GM18867 (cell line): ENCODE results near the gene TYW1.
"Not testable (repeated sequence)": the region's sequence is repeated elsewhere in the genome, so short reads cannot be mapped to it uniquely, and the experiment has no call there.

Source experiments
- ATAC-seq: cut with Tn5 transposase; IDR thresholded peaks from one replicate; pipeline ENCODE4 v1.9.1; 2021; ENCODE audit warnings: mild to moderate bottlenecking, moderate library complexity; ENCODE audit not compliant: unreplicated experiment

TYW1 gene

DNA sequence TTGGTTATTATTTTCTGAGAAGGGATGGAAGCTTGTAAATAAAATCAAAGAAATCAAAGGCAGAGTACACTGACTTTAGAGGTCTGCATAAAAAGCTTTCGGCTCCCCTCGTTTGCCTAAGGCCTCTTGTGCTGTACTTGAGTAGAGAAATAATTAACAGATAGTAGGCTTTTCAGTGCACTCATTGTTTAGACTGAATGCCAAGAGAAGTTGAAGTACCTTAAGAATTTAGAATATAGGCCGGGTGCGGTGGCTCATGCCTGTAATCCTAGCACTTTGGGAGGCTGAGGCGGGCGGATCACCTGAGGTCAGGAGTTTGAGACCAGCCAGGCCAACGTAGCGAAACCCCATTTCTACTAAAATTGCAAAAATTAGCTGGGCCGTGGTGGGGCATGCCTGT lies 232.4 kb downstream of the TYW1 start:
- ATAC-seq = not testable (repeated sequence)

DNA sequence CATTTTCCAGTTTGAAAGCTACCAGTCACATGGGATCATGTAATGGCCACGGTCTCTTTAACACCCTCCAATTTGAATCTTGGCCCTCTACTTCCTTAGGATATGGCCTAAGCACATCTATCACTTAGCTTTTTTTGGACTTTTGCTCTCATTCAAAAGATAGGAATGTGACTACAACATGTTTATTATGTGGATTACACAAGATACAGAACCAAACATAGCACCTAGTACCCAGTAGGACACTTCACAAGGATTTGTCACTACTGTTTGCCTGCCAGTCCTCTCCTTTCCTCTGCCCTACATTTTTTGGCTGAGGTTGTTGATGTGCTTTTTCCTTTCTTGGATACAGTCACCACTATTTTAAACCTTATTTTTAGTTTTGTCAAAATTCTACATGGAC lies 233.4 kb downstream of the TYW1 start:
- not testable (repeated sequence) for ATAC-seq

DNA sequence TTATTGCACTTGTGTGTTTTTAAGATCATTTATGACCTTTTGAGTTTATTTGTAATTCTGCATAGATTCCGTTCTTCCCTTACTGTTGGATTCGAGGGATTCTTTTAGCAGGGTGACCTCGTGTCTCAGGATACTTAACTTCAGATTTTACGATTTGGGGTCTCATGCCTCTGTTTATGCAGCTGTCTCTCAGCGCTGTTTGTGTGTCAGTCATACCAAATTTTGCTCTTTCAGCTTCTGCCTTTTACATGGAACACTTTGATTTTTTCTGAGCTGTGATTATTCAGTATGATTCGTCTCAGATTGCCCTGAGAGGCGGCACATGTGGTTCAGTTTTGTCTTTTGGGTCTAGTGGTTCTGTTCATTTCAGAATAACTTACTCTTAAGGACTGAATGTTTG lies 236.9 kb downstream of the TYW1 start:
- ATAC-seq = not testable (repeated sequence)

DNA sequence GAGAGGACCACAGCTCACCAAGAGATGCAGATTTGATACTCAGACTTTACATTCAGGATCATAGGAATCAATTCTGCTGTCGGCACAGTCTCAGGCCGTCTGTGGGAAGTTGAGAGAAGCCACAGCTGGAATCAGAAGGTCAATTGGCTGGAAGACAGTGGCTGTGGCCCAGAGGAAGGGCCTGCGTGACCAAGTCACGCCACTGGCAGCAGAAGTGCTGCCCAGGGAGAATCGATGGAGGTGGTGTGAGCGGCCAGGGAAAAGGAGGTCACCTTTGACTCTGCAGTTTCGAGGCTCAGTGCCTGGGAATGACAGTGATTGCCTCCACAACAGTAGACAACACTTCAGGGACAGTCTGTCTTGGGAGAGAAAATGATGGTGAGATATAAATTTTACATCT lies 239.6 kb downstream of the TYW1 start:
- ATAC-seq = not testable (repeated sequence)

DNA sequence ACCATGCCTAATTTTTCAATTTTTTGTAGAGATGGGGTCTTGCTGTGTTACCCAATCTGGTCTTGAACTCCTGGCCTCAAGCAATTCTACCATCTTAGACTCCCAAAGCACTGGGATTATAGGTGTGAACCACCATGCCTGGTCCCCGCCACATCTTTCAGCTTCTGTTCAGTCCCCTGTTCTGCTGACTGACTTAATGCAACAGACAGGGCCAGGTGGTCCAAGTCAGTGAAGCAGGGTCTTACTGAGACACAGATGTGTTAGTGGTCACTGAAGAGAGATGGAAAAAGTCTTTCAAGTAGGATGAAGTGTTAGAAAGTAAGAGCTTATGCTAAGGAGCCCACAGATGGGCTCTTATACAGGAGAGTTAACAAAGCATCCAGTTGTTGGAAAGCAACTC lies 246.2 kb downstream of the TYW1 start:
- not testable (repeated sequence) for ATAC-seq

DNA sequence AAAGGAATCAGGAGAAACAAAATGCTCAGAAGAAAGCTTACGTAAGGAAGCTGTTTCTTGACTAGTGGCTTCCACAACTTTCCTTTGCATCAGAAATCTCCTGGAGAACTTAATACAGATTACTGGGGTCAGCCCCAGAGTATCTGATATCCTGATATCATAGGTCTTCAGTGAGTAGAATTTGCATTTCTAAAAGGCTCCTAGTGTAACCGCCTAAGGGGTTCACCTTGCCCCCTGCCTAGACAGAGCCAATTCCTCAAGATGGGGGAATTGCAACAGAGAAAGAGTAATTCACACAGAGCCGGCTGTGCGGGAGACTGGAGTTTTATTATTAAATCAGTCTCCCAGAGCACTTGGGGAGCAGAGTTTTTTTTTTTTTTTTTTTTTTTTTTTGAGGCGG lies 251.7 kb downstream of the TYW1 start:
- not testable (repeated sequence) for ATAC-seq

DNA sequence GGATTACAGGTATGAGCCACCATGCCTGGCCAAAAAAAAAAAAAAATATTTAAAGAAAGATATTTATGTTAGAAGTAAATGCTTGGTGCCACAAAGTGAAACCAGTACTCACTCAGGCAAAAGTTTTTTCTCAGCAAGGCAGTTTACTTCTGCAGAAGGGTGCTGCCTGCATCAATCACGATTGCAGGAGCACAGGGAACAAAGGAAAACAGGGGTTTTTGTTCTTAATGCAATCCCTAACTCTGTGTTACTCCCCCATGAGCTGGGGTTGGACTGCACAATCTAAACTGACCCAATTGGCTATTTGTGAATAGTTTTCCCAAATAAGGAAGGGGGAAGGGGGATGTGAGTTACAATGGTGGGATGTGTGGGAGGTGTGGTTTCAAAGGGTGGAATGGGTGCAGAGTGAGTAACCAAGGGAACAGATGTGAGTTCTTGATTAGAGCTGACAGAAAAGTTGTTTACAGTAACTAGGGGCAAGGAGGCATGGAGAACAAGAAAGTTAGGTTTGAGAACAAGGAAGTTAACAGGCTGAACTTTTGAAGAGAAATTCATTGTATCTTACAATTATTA lies 255.4 kb downstream of the TYW1 start:
- no peak for ATAC-seq

DNA sequence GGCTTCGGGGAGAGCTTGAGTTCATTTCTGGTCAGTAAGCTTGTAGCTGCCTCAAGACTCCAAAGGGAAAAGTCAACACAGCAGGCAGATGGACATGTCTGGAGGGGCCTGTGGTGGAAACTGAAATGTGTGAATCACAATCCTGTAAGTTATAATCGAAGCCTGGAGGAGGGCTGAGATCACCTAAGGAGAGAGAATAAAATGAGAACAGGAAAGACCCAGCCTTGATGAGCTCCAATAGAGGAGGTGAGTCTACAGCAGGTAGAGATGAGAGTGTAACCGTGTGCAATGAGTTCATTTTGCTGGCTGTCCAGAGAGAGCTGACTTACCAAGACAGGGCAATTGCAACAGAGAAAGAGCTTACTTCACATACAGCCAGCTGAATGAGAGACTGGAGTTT lies 258.4 kb downstream of the TYW1 start:
- not testable (repeated sequence) for ATAC-seq

DNA sequence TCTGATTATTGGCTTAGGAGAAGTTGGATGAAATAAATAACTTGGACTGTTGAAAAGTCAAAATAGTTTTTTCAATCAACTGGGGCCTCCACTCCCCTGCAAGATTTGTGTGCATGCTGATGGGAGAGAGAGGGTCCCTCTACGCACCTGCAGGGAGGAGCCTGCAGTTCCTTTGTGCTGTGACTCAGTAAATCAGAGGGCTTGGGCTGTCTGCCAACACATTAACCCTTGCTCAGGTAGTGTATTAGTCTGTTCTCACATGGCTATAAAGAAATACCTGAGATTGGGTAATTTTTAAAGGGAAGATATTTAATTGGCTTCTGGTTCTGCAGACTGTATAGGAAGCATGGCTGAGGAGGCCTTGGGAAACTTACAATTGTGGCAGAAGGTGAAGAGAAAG lies 261.1 kb downstream of the TYW1 start:
- ATAC-seq = not testable (repeated sequence)

DNA sequence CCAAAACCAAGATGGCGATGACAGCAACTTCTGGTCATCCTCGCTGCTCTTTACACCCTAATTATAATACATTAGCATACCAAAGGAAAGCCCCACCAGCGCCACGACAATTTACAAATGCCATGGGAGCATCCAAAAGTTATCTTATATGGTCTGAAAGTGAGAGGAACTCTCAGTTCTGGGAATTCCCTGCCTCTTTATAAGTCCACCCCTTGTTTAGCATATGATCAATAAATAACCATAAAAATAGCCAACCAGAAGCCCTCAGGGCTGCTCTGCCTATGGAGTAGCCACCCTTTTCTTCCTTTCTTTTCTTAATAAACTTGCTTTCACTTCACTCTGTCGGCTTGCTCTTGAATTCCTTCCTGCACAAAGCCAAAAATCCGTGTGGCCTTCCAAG lies 262.7 kb downstream of the TYW1 start:
- ATAC-seq = not testable (repeated sequence)

DNA sequence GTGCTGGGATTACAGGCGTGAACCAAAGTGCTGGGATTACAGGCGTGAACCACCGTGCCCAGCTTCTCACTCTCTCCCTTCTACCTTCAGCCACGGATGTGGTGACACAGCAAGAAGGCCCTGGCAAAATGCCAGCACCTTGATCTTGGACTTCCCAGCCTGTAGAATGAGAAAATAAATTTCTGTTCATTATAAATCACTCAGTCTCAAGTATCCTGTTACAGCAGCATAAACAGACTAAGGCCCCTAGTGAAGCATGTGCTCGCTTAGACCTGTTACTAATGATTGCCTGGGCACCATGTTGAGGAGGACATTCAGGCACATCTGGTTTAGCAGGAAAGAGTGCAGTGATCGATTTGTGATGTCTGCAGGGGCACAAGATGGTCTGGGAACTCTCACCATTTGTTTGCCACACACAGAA lies 263.5 kb downstream of the TYW1 start:
- not testable (repeated sequence) for ATAC-seq

DNA sequence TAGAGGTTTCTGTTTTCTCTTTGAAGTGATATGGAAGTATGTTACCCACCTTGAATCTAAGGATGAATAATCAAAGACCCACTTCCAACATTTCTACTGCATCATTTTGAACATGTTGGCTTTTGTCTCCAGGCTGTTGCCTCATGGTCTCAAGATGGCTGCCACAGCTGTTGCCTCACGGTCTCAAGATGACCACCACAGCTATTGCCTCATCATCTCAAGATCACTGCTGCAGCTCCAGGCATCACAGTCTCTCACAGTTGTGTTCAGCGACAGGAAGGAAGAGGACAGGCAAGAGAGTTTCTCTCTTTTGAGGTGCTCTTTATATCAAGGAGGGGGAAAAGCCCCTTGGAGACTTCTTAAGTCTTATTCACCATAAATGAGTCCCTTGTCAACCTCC lies 267.4 kb downstream of the TYW1 start:
- ATAC-seq = not testable (repeated sequence)

DNA sequence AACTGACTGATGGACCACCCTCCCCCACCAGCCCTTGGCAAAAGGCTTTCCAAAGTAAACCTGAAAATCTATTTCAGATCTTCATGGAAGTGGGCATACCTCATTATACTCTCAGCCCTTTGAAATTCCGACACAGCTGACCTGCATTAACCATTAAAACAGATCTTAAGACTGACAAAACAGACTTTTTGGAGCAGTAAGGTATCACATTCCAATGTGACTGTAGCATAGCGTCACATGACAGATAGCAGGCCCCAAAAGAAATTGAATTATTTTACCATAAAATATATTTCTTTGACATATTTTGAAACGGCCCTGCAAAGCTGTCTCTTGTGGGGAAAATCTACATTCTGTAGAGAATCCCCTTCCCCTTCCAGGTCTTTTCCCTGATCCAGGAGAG lies 269.4 kb downstream of the TYW1 start:
- ATAC-seq = not testable (repeated sequence)

DNA sequence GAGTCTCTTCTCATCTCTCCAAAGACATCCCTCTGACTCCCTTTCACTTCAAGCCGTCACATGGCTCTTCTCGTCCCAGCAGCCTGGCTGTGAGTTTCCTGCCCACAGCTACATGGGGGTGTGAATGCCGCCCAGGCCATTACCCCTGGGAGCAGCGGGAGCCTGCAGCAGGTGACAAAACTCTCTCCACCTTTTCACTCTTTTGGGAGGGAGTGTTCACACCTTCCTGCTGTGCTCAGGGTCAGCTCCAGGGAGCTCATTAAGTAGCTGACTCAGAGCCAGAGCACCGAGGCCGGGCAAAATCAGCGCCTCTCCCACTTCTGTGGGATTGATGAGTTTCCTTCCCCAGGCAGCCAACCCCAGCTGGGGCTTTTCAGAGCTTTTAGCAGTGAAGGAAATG lies 271.3 kb downstream of the TYW1 start:
- ATAC-seq = no peak

DNA sequence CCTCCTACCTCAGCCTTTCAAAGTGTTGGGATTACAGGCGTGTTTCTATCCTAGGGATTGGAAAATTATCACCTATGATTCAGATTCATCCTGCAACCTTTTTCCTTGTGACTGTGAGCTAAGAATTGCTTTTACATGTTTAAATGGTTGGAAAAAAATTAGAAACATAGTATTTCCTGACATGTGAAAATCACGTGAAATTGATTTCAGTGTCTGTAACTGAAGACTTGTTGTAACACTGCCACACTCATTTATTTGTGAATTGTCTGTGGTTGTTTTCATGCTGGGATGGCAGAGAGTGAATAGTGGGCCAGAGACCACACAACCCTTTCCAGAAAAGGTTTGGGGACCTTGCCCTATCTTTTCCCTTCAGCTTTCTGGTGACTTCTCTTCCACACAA lies 273.3 kb downstream of the TYW1 start:
- ATAC-seq = not testable (repeated sequence)
